CD1c-positive myeloid dendritic cell (primary cell): ENCODE results near the gene KIAA1755.
"Not testable (repeated sequence)": the region's sequence is repeated elsewhere in the genome, so short reads cannot be mapped to it uniquely, and the experiment has no call there.

ENCODE experiments used
- DNase-seq: peaks from one replicate; pipeline ENCODE4 v3.0.0-alpha.2; 2016; ENCODE audit errors: extremely low spot score

KIAA1755 gene

GRCh38 chr20:38290829-38291814 lies 30.6 kb upstream of the KIAA1755 start:
- no peak for DNase-seq

GRCh38 chr20:38286586-38287531 lies 26.3 kb upstream of the KIAA1755 start:
- DNase-seq, result peak; percentile 61

- DNase-seq, result no peak
Observed at GRCh38 chr20:38284893-38285444, 24.4 kb upstream of the KIAA1755 start.

GRCh38 chr20:38284066-38284650 lies 23.6 kb upstream of the KIAA1755 start:
- DNase-seq, result not testable (repeated sequence)

- no peak for DNase-seq
Observed at GRCh38 chr20:38283236-38283635, 22.7 kb upstream of the KIAA1755 start.

GRCh38 chr20:38281176-38281915 lies 20.8 kb upstream of the KIAA1755 start:
- not testable (repeated sequence) for DNase-seq

GRCh38 chr20:38278763-38279162 lies 18.2 kb upstream of the KIAA1755 start:
- DNase-seq, result no peak

- no peak for DNase-seq
Observed at GRCh38 chr20:38278131-38278530, 17.6 kb upstream of the KIAA1755 start.

GRCh38 chr20:38277691-38278090 lies 17.2 kb upstream of the KIAA1755 start:
- no peak for DNase-seq

GRCh38 chr20:38277285-38277684 lies 16.8 kb upstream of the KIAA1755 start:
- no peak for DNase-seq

- DNase-seq, result peak; percentile 72
Observed at GRCh38 chr20:38275815-38276550, 15.4 kb upstream of the KIAA1755 start.

- no peak for DNase-seq
Observed at GRCh38 chr20:38272961-38273360, 12.4 kb upstream of the KIAA1755 start.

GRCh38 chr20:38272398-38272797 lies 11.9 kb upstream of the KIAA1755 start:
- DNase-seq, result no peak

- no peak for DNase-seq
Observed at GRCh38 chr20:38271608-38272120, 11.1 kb upstream of the KIAA1755 start.

- DNase-seq, result no peak
Observed at GRCh38 chr20:38270869-38271605, 10.5 kb upstream of the KIAA1755 start.

GRCh38 chr20:38269715-38270114 lies 9.2 kb upstream of the KIAA1755 start:
- DNase-seq, result no peak

GRCh38 chr20:38269040-38269439 lies 8.5 kb upstream of the KIAA1755 start:
- DNase-seq, result peak; percentile 50

GRCh38 chr20:38267901-38268514 lies 7.5 kb upstream of the KIAA1755 start:
- no peak for DNase-seq

- peak; percentile 57 for DNase-seq
Observed at GRCh38 chr20:38267296-38267695, 6.8 kb upstream of the KIAA1755 start.
